Cerebellar cortex (tissue), 1 donor: ENCODE measurements around the gene MAD1L1.

Experiments used
- DNase-seq: peaks from one replicate; pipeline ENCODE4 v3.0.0-alpha.2; 2015; ENCODE audit warnings: low spot score

MAD1L1 gene

DNA sequence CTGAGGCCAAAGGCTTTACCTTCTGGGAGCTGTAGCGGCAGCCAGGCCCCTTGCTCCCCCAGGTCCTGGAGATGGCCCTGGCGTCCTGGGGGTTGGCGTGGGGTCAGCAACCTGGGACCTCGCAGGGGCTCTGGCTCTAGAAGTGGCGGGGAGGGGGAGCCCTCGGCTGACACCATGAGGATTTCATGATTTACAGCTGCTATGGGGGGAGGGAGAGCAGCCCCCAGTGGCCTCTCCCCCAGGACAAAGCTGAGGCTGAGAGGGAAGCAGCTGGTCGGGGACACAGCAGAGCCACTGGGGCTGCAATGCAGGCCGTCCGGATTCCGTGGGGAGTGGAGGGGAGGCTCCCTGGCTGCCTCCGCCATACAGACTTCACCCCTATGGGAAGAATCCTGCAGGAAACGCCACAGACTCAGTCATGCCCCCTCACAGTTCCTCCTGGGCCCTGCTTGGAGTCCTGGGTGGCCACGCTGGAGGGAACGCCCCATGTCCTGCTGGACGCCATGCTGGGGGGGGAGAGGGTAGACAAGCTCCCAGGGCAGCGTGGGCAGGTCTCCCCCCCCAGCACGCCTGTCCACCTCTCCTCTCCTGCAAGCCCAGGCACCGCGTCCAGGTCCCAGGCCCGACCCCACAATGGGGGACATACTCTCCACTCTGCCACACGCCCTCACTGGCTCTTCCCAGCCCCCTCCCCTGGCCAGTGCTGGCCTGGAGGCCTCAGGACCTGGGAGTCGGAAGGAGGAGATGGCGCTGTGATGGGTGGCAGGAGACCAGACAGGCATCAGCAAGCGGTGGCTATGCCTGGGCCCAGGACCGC is 319.1 kb downstream of the MAD1L1 start:
- DNase-seq, result no peak

DNA sequence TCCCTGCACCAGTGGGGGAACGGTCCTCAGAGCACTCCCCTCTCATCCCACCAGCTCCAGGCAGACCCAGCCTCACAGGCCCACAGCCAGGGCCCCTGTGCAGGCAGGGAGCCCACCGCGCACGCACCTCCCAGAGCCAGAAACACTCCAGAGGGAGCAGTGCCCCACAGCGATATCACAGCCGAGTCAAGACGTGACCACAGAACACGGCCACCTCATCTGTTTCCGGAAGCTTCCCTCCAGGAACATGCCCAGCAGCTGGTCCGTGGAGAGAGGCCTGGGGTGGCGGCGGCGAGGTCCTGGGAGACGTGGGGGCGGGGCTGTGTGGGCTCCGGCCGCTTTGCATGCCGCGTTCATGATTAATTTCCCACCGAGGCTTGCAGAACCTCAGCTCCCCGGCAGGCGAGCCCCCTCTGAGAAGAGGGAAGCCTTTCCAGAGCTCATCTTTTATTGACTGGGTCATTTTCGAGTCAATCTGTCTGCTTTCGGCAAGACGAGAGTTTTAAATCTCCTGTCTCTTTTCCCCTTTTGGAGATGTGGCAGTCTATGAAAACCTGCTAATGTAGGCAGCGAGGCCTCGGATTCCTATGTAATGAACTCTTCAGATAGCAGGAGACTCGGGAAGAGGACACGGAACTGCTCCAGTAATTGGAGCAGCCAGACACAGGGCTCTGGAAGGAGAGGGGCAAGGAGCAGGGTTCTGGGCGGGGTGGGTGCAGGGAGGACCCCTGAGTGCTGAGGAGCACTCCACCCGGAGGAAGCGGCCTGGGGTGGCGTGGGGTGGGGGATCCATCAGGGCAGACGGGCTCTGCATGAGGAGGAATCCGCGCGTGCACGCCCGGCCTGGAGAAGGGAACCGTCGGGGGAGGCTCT is 319.9 kb downstream of the MAD1L1 start:
- no peak for DNase-seq

DNA sequence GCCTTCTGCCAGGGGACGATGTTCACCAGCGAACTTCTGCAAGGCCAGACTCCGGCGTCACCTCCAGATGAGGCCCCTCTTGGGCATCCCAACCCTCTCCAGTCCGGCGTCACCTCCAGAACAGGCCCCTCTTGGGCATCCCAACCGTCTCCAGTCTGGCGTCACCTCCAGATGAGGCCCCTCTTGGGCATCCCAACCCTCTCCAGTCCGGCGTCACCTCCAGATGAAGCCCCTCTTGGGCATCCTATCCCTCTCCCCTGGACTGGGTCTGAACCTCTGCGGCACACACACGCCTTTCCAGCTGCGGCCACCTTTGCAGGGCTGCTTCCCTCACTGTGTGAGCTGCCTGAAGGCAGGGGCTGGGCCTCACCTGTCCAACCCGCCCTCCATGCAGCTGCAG is 321.2 kb downstream of the MAD1L1 start:
- DNase-seq, result no peak

DNA sequence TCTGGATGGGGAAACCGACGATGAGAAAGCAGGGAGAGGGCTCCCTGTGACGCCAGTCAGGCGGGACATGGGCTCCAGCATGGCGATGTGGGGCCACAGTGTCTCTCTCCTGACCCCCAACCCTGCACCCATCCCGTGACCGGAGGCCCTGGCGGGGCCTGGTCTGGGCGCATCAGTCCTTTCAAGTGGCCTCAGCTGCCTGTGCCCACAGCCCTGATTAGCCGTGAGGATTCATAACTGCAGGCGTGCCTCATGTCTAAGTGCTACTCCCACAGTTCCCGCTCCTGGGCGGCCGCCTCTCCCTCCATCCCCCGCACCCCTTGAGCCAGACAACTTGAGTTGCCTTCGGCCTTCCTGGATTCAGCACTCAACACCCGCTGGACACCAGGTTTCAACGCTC is 321.9 kb downstream of the MAD1L1 start:
- DNase-seq, result no peak

DNA sequence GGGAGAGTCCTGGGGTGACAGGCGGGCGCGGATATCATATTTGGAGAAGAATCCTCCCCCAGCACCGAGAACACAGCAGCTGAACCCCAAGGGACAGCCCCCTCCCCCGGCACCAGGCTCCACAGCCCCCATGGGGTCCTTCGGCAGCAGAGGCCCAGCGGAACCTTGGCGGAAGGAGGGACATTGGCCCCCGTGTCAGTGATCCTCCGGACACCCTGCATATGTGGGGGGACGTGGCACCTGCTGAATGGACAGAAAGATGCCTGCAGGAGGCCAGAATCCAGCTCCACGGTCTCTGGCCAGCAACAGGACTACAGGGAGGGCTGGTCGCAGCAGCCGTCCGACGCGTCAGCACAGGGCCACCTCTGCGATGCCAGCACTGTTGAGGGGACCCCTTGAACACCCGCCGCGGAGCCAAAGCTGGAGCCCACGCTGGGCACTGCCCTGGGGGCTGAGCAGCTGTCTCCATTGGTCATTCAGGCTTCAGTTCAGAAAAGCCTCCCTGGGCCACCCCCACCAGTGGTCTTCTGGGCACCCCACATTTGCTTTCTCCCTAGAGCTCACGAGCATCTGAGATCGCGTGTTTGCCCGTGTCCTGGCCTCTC is 322.6 kb downstream of the MAD1L1 start:
- DNase-seq, result no peak

DNA sequence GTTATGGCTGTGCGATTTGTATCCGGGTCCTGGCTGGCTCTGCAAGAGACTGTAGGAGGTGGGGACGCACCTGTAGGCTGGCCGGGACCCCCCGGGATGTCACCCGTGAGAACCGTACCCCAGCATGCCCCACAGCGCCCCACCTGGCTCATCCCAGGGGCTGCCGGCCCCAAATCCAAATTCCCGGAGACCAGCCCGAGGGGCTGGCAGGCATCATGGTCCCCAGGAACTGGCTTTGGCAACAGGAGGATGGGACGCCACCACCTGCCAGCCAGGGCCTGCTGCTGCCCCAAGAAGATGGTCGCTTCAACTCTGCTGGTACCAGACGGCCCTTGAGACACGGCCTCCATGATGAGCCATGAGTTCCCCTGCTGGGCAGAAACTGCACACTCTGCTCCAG is 323.3 kb downstream of the MAD1L1 start:
- DNase-seq, result no peak

DNA sequence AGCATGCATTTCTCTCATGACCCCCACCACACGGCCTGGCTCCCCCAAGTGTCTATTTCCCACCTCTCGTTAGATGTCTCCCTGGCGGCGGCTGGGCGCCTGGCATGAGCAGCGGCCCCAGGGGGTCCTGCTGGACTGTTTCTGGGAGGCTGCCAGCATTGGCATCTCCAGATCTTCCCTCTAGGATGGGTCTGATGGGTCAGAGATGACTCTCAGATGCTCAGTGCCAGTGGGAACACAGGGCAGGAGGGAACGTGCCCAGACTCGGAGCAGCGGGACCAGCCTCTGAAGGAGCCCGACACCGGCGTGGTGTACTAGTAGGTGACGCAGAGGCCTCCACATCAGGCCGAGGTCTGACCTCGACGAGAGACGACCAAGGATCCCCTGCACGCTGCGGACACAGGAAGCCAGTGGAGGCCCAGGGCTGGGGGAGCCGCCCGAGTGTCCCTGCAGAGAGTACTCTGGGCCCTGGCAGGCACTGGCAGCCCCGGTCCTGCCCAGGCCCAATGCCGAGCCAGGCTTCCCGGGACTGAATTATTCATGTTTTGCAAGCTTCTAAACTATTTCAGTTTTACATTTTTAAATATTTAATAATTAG is 323.8 kb downstream of the MAD1L1 start:
- DNase-seq, result no peak

DNA sequence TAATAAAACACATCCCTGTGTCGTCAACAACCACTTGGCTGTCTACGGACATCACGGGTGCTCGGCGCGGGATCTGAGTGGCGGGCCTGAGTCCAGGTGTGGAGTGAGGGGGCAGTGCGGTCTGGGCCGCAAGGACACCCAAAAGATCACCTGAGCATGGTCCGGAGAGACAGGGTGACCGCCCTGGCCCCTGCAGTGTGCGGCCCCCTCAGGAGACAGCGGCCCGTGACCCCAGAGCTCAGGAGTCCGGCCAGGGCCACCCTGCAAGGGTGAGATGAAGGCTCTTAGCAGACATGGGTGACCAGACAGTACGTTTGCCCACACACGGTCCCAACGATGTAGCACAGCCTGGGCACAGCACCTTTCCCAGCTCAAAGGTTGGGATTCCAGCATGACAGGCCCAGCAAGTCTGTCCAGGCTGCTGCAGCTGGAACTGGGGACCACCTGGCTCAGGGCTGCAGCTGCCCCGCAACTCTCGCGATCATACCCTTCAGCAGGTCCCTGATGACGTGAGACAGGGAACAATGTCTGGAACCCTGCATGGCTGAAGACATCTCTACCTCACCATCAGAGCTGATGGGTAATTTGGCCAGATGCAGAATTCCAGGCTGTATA is 324.9 kb downstream of the MAD1L1 start:
- DNase-seq, result no peak

DNA sequence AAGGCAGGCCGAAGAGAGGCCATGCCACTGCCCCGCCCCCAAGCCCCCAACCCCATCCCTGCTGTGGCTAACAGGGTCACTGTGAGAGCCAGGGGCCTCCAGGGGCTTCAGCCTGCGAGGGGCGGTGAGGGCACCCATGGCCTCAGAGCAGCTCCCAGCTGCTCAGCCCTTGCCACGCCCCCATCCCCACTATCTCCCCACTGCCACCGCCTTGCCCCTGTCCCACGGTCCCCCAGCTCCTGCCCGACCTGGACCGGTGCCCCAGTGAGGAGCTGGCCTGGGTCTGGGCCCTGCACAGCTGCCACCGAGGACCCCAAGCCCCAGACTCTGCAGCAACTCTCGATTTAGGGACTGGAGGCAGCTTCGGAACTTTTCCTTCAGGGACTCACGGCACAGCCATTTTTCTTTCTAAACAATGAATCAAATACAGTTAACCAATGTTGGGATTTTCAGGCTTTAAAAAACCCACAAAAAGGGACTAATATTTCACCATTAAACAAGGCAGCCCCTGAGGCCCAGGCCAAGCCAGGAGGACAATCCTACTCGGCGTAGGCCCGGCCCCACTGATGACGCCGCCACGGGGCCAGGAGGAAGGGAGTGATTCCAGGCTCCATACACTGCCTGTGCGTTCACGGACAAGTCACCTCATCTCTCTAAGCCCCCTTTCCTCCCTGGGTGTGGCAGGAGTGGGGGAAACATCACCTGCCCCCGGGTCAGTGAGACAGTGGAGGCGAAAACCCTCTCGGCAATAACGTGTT is 325.6 kb downstream of the MAD1L1 start:
- DNase-seq, result no peak

DNA sequence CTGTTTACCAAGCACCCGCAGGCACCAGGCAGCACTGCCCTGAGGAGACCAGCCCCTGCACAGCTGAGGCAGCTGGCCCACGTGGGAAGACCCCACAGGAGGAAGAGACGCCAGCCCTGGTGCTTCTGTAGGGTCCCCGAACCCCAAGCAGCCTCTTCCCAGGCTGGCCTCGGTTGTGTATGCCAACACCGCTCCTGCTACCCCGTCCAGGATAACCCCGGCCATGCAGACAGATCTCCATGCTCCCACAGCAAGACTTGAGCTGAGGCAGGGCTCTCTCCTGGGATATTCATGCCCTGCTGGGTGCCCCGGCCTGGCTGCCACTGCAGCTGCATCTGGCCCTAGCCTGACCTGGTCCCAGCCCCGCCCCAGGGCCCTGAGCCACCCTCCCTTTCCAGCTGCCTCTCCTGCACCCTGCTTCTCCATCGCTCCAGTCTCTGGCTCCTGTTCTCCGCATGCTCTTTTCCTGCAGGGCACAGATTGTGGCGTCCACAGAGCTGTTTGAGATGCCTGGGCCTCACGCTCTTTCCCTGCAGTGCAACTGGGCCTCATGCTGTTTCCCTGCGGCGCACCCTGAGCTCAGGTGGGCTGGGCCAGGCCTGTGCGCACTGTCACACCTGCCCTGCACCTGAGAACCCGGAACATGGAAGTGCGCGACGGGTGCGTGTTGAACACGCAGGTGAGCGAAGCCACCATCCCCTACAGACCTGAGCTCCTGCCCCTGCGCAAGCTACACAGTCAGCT is 326.5 kb downstream of the MAD1L1 start:
- DNase-seq, result no peak

DNA sequence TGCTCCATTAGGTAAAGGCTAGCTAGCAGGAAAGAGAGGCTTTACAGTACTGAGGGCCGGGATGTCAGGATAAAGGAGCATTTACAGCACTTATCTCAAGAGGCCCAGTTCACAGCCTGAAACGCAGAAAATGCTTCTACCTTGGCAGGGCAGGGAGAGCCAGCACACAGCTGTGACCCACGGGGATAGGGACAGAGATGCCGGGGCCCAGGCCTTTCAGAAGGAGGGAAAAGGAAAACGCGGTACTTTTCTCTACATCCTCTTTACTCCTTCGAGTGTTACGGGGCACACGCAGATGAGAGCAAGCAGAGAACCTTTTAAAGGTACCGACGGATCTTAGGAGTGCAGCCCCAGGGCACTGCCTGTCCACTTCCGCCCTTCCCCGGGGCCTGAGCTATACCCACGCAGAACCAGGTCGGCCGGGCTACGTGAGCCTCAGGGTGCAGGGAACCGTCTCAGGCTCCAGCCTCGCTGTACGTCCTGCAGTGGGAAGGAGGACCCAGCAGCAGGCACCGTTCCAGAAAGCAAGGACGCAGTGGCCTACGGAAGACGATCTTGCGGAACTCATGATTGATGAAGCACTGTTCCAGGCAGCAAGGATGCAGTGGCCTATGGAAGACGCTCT is 330.4 kb downstream of the MAD1L1 start:
- DNase-seq, result no peak

DNA sequence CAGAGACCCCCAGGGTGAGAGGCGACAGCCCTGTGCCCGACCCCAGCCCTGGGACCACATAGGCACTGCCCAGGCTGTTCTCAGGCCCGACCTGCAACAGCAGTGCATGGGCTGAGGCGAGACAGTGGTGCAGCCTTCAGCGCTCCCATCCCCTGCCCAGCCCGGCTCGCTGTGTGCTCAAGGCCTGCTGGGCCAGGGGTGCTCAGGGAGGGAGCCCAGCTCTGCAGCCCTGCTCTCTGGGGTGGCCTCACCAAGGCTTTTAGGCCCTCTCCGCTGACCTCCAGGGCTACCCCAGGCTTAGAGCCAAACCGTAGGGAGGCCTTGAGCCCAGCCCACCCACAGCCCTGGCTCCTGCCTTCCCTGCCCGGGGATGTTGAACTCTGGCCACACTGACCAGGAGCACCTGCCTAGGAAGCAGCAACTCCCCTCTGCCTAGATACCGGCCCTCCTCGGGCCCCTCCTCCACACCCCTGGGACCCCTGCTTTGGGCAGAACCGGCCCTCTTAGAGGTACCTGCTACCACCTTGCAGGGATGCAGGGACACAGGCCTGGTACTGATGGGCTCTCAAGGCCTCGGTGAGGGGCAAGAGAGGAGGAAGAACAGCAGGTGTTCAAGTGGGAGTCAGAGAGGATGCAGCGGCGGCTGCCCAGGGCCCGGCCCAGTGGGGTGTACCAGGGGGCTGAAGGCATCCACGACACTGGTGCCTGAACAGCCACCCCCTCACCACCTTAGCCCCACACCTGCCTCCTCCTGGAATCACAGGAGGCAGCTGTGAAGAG is 331.1 kb downstream of the MAD1L1 start:
- no peak for DNase-seq

DNA sequence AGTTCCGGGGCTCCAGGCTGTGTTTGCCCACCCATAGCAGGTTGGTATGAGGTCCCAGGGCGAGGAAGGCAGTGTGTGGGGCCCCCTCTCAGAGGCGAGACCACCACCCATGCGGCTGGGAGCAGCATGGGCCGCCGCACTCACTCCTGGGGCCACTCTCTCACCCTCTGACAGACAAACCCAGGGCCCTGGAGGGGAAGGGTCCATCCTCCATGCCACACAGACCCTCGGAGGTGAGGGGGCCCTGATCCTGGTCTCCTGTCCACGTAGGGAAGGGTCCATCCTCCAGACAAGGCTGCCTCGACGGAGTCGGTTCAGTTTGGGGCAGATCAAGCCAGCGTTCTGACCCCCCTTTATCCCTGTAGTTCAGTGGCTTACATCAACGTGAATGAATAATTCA is 331.9 kb downstream of the MAD1L1 start:
- DNase-seq, result no peak

DNA sequence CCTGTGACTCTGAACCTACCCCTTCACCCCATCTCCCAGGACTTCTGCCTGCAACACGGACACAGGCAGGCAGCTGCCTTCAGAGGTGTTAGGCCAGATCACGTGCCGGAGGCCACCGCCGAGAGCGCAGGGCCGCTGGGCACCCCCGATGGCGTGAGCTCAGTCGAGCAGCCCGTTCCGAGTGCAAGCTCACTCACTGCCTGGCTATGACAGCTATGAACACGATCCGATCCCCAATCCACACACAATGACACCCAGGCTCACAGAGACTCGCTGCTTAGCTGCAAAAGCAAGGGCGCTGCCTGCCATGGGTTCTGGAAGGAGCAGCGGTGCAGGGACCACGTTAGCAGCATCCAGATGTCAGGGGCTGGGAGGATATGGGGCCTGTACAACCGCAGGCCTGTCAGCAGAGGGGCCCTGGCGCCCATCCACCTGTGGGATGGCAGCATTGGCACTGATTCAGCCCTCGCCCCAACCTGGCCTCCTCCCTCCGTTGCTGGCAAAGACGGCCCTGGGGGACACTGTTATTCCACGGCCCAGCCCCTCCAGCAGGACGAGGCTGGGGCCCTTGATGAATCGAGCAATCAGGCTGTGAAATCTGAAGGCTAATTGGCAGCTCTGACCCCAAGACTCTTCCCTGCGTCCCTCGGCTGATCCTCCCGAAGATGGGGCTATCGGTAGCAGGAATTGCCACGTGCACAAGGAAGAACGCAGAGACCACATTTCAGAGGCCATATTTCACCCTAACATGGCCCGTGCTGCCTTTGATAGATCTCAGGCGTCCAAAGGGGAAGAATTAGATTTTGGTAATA is 332.6 kb downstream of the MAD1L1 start:
- DNase-seq, result no peak

DNA sequence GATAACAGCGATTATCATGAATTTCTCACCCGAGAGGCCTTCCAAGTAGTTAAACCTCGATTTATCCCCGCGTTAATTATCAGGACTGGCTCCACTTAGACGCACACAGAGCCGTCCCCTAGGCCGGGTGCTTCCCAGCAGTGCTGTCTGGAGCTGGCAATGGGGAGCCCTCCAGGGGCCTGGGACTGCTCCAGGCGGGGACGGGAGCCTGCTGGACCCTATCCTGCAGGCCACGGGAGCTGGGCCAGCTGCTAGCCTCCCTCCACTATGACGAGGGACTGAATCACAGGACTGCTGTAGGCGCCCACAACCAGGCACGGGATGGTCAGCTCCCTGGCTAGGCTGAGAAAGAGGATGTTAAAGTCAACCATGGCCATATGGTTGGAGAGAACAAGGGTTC is 333.5 kb downstream of the MAD1L1 start:
- no peak for DNase-seq

DNA sequence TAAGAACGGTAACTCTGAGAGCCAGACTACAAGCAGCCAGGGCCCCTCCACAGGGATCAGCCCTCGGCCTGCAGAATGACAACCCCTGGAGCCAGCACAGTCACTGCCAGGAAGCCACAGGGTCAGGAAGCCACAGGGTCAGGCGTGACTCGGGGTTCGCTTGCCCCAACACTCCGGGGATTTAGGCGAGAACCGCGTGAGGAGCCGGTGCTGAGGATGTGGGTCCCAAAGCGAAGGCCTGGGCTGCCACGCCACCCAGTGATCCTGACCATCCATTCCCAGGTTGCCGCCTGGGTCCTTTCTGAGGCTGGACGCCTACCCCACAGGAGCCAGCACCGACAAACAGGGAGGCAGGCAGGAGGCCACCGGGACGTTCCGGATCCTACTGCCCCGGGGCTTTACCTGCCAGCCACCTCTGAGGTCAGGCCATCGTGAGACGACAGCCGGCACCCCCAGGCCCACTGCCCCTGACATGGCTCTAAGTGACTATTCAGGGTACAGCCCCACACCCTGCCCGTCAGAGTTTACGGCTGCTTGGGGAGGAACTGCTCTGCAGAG is 334.0 kb downstream of the MAD1L1 start:
- no peak for DNase-seq

DNA sequence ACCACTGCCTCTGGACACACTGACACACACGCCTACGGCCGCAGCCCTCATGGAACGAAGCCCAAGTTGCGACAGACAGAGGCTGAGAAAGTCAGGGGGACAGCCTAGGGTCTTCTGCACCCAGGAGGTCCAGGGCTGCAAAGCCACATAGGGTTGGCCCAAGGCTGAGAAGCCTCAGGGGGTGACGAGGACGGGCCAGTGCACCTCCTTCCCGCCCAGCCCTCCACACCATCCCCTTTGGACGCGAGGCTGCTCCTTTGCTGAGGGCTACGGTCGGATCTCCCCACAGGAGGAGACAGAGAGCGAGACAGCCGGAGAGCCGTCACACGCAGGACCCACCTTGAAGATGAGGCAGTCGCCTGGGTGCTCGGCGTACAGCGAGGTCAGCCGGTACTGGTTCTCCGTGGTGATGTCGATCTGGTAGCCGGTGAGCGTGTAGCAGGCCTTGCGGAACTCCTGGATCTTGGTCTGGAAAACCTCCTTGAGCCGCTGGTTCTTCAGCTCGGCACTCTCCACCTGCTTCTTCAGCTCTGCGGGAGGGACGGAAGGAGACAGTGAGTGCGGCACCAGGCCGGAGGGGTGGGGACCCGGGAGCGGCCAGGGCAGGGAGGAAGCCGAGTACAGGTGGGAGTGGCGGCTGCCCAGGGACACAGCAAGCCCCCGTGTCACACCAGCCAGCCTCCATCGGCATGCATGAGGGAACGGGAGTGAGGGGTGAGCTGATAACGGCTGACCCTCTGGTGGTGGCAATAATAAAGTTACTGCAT is 334.7 kb downstream of the MAD1L1 start:
- DNase-seq, result no peak
